K562 (cell line): Measurements from ENCODE around the gene VPS26A. TPM values are rescaled to one million over a fixed set of nuclear protein-coding genes. Genes with fewer than 3 reads are reported as not detected.

Experiments used
- BCOR ChIP-seq: fragments of 450-650 bp; IDR thresholded peaks from 2 replicates; pipeline ENCODE4 v1.6.1; 2016
- BHLHE40 ChIP-seq: IDR thresholded peaks from 2 replicates; pipeline ENCODE4 v1.6.1; 2011; ENCODE audit warnings: low read length, improper control_type of control experiment
- BRD4 ChIP-seq: fragments of 200-600 bp; sonication (generic); IDR thresholded peaks from 2 replicates; pipeline ENCODE4 v1.6.1; 2017; ENCODE audit warnings: inconsistent platforms
- CEBPZ ChIP-seq: fragments of 150-350 bp; IDR thresholded peaks from 2 replicates; pipeline ENCODE4 v1.6.1; 2014; ENCODE audit warnings: low read depth, mild to moderate bottlenecking, low read length, borderline replicate concordance
- CTBP1 ChIP-seq: fragments of 450-650 bp; IDR thresholded peaks from 2 replicates; pipeline ENCODE4 v1.6.1; 2016; ENCODE audit warnings: borderline replicate concordance
- DNMT1 ChIP-seq: fragments of 450-650 bp; IDR thresholded peaks from 2 replicates; pipeline ENCODE4 v1.6.1; 2016; ENCODE audit warnings: antibody characterized with exemption, mild to moderate bottlenecking
- E4F1 ChIP-seq: fragments of 250-450 bp; sonication (Bioruptor Pico); IDR thresholded peaks from 2 replicates; pipeline ENCODE4 v1.5.0; 2021; ENCODE audit warnings: mild to moderate bottlenecking, borderline replicate concordance
- EWSR1 ChIP-seq: fragments of 450-650 bp; IDR thresholded peaks from 2 replicates; pipeline ENCODE4 v1.6.1; 2018; ENCODE audit warnings: borderline replicate concordance, mild to moderate bottlenecking, low read depth, moderate library complexity; ENCODE audit not compliant: partially characterized antibody
- IRF9 ChIP-seq: fragments of 450-650 bp; IDR thresholded peaks from 2 replicates; pipeline ENCODE4 v1.6.1; 2016; ENCODE audit warnings: missing biosample characterization, missing genetic modification characterization
- LARP7 ChIP-seq: fragments of 450-650 bp; IDR thresholded peaks from 2 replicates; pipeline ENCODE4 v1.6.1; 2016
- MYC ChIP-seq, 2 experiments: fragments of 250-450 bp in 1 of 2; sonication (Bioruptor Pico) in 1 of 2; IDR thresholded peaks; 2 replicates each; pipeline versions ENCODE4 v1.5.1 to v1.6.1; 2012 to 2021; ENCODE audit warnings: low read depth in 2 of 2, borderline replicate concordance in 1 of 2, improper control_type of control experiment in 1 of 2, low read length in 1 of 2, mild to moderate bottlenecking in 1 of 2, moderate library complexity in 1 of 2
- POLR2G ChIP-seq: fragments of 200-400 bp; formaldehyde crosslinking; IDR thresholded peaks from 2 replicates; pipeline ENCODE4 v1.6.1; 2017; ENCODE audit warnings: low read depth, mild to moderate bottlenecking, antibody characterized with exemption, low read length, moderate library complexity
- PTTG1 ChIP-seq: fragments of 450-650 bp; IDR thresholded peaks from 2 replicates; pipeline ENCODE4 v1.6.1; 2016; ENCODE audit warnings: low read depth, mild to moderate bottlenecking, missing genetic modification characterization, missing compliant biosample characterization
- RAD51 ChIP-seq: fragments of 450-650 bp; IDR thresholded peaks from 2 replicates; pipeline ENCODE4 v1.7.1; 2016; ENCODE audit warnings: low read depth, mild to moderate bottlenecking, borderline replicate concordance
- STAG1 ChIP-seq: sonication (generic); formaldehyde crosslinking; IDR thresholded peaks from 2 replicates; pipeline ENCODE4 v1.5.0; 2020; ENCODE audit warnings: missing genetic modification reagents, borderline replicate concordance
- TAF9B ChIP-seq: fragments of 450-650 bp; IDR thresholded peaks from 2 replicates; pipeline ENCODE4 v1.6.1; 2018; ENCODE audit warnings: mild to moderate bottlenecking; ENCODE audit not compliant: partially characterized antibody
- TFAM ChIP-seq: fragments of 250-450 bp; sonication (Bioruptor Pico); conservative IDR thresholded peaks from 2 replicates; pipeline ENCODE4 v1.5.0; 2021; ENCODE audit warnings: mild to moderate bottlenecking, moderate library complexity
- ZBTB7A ChIP-seq: IDR thresholded peaks from 2 replicates; pipeline ENCODE4 v1.6.1; 2011; ENCODE audit warnings: low read depth, mild to moderate bottlenecking, low read length, moderate library complexity, borderline replicate concordance; ENCODE audit not compliant: control insufficient read depth
- ZNF224 ChIP-seq: sonication (generic); formaldehyde crosslinking; IDR thresholded peaks from 2 replicates; pipeline ENCODE4 v1.8.0; 2022; ENCODE audit warnings: mild to moderate bottlenecking, missing genetic modification reagents
- ZNF644 ChIP-seq: fragments of 200-800 bp; sonication (Bioruptor generic); IDR thresholded peaks from 2 replicates; pipeline ENCODE4 v1.6.1; 2016; ENCODE audit warnings: low read depth, missing genetic modification characterization, missing compliant biosample characterization
- ZNF76 ChIP-seq: fragments of 250-450 bp; sonication (Bioruptor Pico); IDR thresholded peaks from 2 replicates; pipeline ENCODE4 v1.4.0; 2020; ENCODE audit warnings: mild to moderate bottlenecking, moderate library complexity, borderline replicate concordance
- ZNF778 ChIP-seq: fragments of 450-650 bp; formaldehyde crosslinking; IDR thresholded peaks from 2 replicates; pipeline ENCODE4 v1.4.0; 2020; ENCODE audit warnings: mild to moderate bottlenecking, moderate library complexity
- polyA plus RNA-seq, 8 experiments: library from polyadenylated mRNA; depleted of rRNA in 4 of 8; stranded (reverse) in 5 of 8; unstranded in 3 of 8; fragments of >200 nt; fragmentation: Nextera tagmentation in 2 of 8; fragmentation: Illumina TruSeq in 1 of 8; extraction: Ambion mirVana in 2 of 8; extraction: Trizol in 1 of 8; gene quantifications; 2 replicates each; pipeline versions ENCODE4 v1.2.1 to v1.2.3, GENCODE V29; 2011 to 2014; ENCODE audit warnings: inconsistent platforms in 1 of 8, missing spikeins in 1 of 8
- total RNA-seq, 7 experiments: library from RNA; depleted of rRNA in 6 of 7; stranded (reverse); fragments of >200 nt in 6 of 7; fragmentation: Illumina TruSeq in 2 of 7; extraction: Trizol in 2 of 7; gene quantifications; 2 replicates each; pipeline versions ENCODE4 v1.2.1 to v1.2.3, GENCODE V29; 2011 to 2021; ENCODE audit warnings: low replicate concordance in 1 of 7

Gene VPS26A
- total and polyA plus RNA-seq, 9 of the 15 experiments (the other 6 are each of a cell fraction or from before 2014, with no cell fraction given) = 47.1 to 137 (median 69.3) TPM

- TF ChIP-seq BRD4 (no peak), LARP7 (no peak), PTTG1 (0 out of 2 replicates have a peak, but pooled peaks have one; percentile 15), CTBP1 (no peak), ZBTB7A (no peak), BCOR (no peak), ZNF778 (CRISPR knock-in tag) (no peak), STAG1 (CRISPR knock-in tag) (no peak), EWSR1 (no peak), E4F1 (CRISPR knock-in tag) (0 out of 2 replicates have a peak, but pooled peaks have one; percentile 40), POLR2G (no peak), MYC (IDR thresholded peaks at IDR 0.05; ENCODE audit: low read depth, low read length) (no peak), MYC (CRISPR knock-in tag; IDR thresholded peaks at IDR 0.05; ENCODE audit: borderline replicate concordance, low read depth) (no peak), RAD51 (no peak), TAF9B (no peak), IRF9 (tag) (no peak), BHLHE40 (no peak), ZNF224 (CRISPR knock-in tag) (no peak), DNMT1 (no peak), ZNF76 (CRISPR knock-in tag) (no peak), ZNF644 (tag) (0 out of 2 replicates have a peak, but pooled peaks have one; percentile 51), TFAM (CRISPR knock-in tag) (no peak), CEBPZ (no peak)
Observed at GRCh38 chr10:69215405-69216171, 91.6 kb downstream of the VPS26A start (continued).
